Measurements from ENCODE around the gene MRPS21.
"Not testable (repeated sequence)": the region's sequence is repeated elsewhere in the genome, so short reads cannot be mapped to it uniquely, and the experiment has no call there.

MRPS21 gene

GRCh38 chr1:150273311-150273710 lies 20.4 kb upstream of the MRPS21 start:
- intact Hi-C loops (cut with DNase I), result no loop called here
- DNase-seq, result no peak

- DNase-seq, result no peak
- intact Hi-C loops (cut with DNase I), result no loop called here
Measured at GRCh38 chr1:150280138-150280707, 13.4 kb upstream of the MRPS21 start.

DNA sequence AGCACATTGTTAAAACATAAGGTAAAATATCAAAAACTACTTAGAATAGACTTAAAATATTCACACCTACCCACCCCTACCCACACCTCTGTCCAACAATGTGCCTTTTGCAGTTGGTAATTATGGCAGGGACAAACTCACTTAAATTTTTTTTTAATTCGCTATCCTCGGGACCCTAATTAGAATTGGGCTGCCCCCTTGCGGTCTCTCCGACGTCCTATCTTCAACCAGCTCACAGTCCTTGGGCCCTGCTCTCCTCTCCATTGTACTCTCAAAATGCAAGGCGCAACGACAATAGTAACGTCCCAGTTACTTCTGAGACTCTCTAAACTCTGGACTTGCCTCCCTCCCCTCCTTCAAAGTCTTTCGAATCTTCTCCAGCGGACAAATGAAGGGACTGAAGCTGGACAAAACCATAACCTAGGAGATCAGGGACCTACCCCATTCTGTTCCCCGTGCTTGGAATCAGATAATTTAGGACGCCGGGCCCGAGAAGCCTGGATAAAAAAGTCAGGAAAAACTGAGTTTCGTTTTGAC lies 12.4 kb upstream of the MRPS21 start:
- DNase-seq, result peak; percentile 44 to 93 (median 80)
- intact Hi-C loops (cut with DNase I), result no loop called here

DNA sequence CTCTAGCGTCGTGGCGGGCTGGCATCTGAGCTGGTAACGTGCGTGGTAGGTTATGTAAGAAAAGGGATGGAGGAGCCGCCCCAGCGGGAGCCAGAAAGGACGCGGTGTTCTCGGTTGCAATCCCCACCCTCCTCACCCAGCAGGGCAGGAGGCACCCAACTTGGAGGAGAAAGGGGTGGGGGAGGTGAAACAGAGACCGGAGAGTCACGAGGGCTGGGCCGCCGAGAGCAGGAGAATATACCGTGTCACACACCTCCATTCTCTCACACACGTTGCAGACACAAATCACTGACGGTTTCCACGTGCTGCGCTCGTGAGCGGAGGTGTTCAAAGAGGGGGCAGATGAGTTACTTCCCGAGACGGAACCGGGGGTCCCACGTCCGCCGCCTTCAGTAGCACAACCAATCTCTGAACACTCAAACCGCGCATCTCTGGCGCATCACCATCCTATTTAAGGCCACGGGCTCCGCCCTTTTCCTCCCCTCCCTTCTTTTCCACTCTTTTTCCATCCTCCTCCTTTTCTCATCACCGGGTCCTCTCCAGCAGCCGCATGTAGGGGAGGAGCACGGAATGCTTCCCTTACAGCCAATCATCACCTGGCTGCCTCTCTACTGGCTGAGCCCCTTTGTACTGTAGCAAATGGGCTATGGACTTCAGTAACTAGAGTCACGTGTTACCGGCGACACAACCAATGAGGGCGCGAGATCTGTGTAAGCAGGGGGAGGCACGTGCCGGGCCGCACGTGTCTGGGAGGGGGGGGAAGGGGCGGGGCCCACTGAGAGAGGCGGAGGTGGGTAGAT lies 11.7 kb upstream of the MRPS21 start, which contains the start of gene CIART:
Gene CIART, plus strand, starts transcription at position 797 of the 800 bp plus-strand sequence. CDS start 714 bp downstream, outside the sequence.
- intact Hi-C loops (cut with DNase I), result no loop called here

GRCh38 chr1:150282558-150282958 lies 11.1 kb upstream of the MRPS21 start:
- intact Hi-C loops (cut with DNase I), result no loop called here
- DNase-seq, result peak in 1 of 42 donors; percentile 14

More for the DNA sequence above, 11.7 kb upstream of the MRPS21 start, which contains the start of gene CIART:
- DNase-seq, result peak; percentile 85 to 99 (median 94)

DNA sequence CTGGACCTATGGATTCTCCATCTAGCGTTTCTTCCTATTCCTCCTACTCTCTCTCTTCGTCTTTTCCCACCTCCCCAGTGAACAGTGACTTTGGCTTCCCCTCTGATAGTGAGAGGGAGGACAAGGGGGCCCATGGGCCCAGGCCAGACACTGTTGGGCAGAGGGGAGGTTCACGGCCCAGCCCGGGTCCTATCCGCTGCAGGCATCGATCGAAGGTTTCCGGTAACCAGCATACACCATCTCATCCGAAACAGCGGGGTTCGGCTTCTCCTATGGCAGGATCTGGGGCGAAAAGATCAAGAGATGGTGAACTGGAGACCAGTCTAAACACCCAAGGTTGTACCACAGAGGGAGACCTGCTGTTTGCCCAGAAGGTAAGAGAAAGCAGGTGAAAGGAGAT lies 10.4 kb upstream of the MRPS21 start:
- intact Hi-C loops (cut with DNase I), result no loop called here
- DNase-seq, result peak in 1 of 42 donors; percentile 11

DNA sequence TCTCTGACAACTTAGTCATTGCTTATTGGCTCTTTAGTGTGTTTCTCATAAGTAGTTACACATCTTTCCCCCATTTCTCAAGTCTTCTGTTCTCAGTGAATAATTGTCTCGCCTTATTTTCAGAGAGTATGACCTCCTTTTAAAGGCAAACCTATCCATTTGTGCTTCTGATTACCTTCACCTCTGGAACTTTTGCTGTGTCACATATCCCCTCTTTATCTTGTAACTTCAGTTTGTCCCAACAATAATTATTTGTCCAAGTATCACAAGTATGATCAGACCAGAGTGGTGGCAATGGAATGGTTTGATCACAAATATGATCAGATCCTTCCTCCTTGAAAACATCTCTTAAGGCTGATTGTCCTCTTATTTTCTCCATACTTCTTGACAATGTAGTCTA lies 5.3 kb upstream of the MRPS21 start:
- no peak for DNase-seq
- intact Hi-C loops (cut with DNase I), result no loop called here

DNA sequence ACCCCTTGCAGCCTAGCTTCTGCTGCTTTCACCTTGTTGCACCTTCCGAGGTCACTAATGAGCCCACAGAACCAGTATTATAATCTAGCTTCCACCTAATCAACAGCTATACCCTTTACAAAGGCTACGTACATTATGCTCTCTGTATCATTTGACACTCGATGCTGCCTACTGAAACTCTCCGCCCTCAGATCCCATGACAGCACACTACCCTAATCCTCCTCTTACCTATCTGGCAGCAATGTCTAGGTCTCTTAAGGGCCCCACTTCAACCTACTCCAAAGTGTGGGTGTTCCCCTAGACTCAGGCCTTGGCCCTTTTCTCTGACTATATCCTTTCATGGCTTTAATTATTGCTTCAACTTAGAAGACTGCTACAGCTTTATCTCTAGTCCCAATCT lies 4.8 kb upstream of the MRPS21 start:
- intact Hi-C loops (cut with DNase I), result no loop called here
- peak in 26 of 42 donors; percentile 10 to 74 (median 42) for DNase-seq

GRCh38 chr1:150295476-150295875 lies 1.8 kb downstream of the MRPS21 start:
- intact Hi-C loops (cut with DNase I), result no loop called here
- no peak for DNase-seq

DNA sequence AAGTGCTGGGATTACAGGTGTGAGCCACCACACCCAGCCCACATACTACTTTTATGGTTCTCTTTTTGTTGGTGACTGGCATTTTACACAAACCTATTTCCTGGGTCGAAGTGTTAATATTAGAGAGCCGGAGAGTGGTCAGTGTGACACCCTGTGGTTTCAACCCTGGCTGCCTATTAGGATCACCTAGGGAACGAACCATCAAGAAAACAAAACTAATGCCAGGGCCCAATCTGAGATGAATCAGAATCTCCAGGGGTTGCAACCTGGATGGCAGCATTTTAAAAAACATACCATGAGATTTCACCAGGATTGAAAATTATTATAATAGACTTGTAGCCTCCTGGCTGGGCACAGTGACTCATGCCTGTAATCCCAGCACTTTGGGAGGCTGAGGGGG lies 6.1 kb downstream of the MRPS21 start:
- no peak for DNase-seq
- intact Hi-C loops (cut with DNase I), result no loop called here

DNA sequence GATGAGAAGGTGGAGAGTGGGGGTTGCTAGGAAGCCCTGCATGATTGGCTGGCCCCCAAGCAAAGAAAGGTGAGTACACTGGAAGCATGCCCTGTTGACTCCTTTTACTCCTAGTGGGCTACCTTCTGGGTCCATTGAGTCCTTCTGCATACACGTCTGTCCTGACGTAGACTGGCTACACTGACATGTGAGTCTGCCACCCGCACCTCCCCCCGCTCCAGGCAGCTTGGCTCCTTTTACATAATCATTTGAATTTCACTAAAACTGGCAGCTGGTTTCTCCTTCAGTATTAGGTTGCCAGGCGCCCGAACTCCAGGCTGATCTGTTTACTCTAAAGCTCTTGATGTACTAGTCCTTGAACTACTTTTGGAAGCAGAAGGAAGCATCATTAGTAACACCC lies 8.7 kb downstream of the MRPS21 start:
- DNase-seq, result peak; percentile 52 to 92 (median 78)
- intact Hi-C loops (cut with DNase I), result no loop called here

DNA sequence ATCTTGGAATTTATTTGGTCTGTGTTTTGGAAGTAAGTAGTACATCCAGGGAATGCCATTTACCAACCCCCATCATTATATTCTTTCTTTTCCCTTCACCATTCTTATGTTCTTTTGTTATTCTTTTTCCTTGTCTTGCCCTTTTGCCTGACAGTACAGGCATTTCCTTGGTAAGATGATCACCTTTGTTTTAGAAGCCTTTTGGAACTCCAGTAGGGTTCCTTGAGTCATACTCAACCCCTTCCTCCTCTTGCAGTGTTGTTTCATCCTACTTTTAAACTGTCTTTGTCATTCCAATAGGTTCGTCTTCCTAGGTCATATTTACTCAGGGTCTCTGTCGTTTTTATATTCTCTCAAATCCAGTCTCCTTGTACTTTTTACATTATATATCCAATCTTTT lies 9.2 kb downstream of the MRPS21 start:
- intact Hi-C loops (cut with DNase I), result no loop called here

DNA sequence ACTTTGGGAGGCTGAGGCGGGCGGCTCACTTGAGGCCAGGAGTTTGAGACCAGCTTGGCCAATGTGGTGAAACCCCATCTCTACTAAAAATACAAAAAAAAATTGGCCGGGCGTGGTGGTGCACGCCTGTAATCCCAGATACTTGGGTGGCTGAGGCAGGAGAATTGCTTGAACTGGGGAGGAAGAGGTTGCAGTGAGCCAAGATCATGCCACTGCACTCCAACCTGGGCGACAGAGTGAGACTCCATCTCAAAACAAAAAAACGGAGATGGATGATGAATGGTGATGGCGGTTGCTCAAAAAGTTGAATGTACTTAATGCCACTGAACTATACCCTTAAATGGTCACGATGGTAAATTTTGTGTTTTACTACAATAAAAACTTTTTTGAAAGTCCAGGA lies 14.9 kb downstream of the MRPS21 start:
- intact Hi-C loops (cut with DNase I), result not testable (repeated sequence)
- DNase-seq, result peak in 1 of 42 donors; percentile 1

More for the DNA sequence above, 9.2 kb downstream of the MRPS21 start:
- DNase-seq, result no peak

- intact Hi-C loops (cut with DNase I), result no loop called here
- peak in 1 of 42 donors; percentile 23 for DNase-seq
Measured at GRCh38 chr1:150309758-150310508, 16.3 kb downstream of the MRPS21 start.

DNA sequence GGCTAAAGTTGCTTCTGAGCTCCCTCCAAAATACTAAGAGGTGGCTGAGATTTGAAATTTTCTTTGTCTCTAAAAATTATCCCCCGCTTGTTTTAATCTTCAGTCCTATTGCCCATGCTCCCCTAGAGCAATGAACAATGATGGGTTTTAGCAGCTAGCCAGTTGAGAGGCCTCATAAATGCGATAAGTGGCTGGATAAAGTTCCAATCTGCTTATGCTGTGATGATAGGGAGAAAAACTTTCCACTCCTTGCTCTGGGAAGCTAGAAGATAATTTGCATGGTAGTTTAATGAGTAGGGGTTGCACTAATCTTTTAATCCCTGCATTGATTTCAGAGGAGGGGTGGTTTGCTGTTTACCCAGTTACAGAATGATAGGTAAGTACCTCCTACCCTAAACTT lies 18.1 kb downstream of the MRPS21 start:
- intact Hi-C loops (cut with DNase I), result no loop called here
- no peak for DNase-seq

DNA sequence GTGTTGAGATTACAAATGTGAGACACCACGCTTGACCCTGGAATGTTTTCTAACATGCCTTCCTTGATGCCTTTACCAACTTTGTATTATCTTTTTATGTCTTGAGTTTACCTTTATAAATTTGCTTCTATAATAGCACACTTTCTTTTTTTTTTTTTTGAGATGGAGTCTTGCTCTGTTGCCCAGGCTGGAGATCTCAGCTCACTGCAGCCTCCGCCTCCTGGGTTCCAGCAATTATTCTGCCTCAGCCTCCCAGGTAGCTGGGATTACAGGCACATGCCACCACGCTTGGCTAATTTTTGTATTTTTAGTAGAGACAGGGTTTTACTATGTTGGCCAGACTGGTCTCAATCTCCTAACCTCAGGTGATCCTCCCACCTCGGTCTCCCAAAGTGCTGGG lies 21.0 kb downstream of the MRPS21 start:
- DNase-seq; intact Hi-C loops (cut with DNase I): not testable (repeated sequence)

DNA sequence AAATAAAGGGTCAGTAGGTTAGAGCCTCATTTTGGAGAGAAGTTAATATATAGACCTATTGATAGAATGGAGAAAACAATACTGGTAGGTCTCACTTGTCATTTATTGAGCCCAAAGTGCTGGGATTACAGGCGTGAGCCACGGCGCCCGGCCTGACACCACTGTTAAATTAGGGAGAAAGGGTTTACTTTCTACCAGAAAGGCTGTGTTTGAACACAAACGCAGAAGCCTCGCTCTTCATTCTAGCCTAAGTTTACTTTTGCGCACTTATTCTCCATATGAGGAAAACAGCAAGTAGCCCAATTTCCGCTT lies 27.0 kb downstream of the MRPS21 start:
- intact Hi-C loops (cut with DNase I), result no loop called here
- DNase-seq, result no peak

DNA sequence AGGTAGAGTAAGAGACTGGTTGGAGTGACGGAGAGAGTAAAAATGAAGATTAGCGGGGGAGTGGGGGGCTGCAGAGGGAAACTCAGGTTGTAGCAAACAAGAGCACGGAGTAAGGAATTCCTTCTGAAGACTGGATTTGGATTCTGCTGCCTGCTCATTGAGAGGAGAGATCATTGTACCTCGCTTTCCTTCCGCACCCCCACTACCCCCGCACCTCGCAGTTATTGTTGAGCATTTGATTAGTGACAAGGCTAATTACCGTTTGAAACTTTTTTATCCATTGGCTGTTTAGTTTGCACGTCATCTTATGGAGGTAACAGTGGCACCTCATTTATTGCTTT lies 28.1 kb downstream of the MRPS21 start:
- intact Hi-C loops (cut with DNase I), result no loop called here
- DNase-seq, result no peak

DNA sequence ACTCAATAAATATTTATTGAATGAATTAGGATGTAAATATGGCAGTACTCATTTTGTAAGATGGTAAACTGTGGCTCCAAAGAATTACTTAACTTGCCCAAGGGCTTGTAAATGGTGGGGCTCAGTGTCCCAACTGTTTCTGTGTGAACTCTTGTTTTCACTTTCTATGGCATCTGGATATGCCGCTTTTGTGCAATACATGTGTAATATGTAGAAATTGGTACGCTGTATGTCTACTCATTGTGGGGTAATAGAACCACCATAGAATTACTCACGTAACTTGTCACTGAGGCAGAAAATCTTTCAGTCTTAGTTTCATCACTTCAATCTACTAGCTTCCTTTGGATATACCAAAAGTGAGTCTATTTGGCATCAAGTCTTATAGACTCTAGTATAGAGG lies 28.6 kb downstream of the MRPS21 start:
- no peak for DNase-seq
- intact Hi-C loops (cut with DNase I), result no loop called here
